Kidney epithelial cell (primary cell): Measurements from ENCODE around the gene RGL4. TPM values are rescaled to one million over a fixed set of nuclear protein-coding genes. Genes with fewer than 3 reads are reported as not detected.

Experiments
- DNase-seq: peaks from one replicate; pipeline ENCODE4 v3.0.0-alpha.2; 2010; ENCODE audit warnings: low read depth
- H3K27me3 ChIP-seq: 2 replicates; pipeline ENCODE4 v1.6.0; 2011; ENCODE audit warnings: low read length; ENCODE audit not compliant: control insufficient read depth, insufficient read depth
- H3K36me3 ChIP-seq: 2 replicates; pipeline ENCODE4 v1.5.1; 2011; ENCODE audit warnings: low read length; ENCODE audit not compliant: control insufficient read depth, insufficient read depth
- H3K4me3 ChIP-seq: 2 replicates; pipeline ENCODE4 v1.5.1; 2011; ENCODE audit warnings: low read depth, mild to moderate bottlenecking, control low read depth, low read length
- total RNA-seq: library from RNA; depleted of rRNA; stranded (reverse); fragments of >200 nt; gene quantifications from 2 replicates; pipeline ENCODE4 v1.2.3, GENCODE V29; 2015
- TF ChIP-seq, protein P1 (sequence below): IDR thresholded peaks from 2 replicates; pipeline ENCODE4 v1.5.1; 2011; ENCODE audit warnings: mild to moderate bottlenecking, moderate library complexity, low read length, control low read depth, inconsistent platforms; ENCODE audit not compliant: insufficient read depth, poor library complexity, severe bottlenecking

The RGL4 gene
- total RNA-seq, 1 donor from 2014 or later: not detected

DNA sequence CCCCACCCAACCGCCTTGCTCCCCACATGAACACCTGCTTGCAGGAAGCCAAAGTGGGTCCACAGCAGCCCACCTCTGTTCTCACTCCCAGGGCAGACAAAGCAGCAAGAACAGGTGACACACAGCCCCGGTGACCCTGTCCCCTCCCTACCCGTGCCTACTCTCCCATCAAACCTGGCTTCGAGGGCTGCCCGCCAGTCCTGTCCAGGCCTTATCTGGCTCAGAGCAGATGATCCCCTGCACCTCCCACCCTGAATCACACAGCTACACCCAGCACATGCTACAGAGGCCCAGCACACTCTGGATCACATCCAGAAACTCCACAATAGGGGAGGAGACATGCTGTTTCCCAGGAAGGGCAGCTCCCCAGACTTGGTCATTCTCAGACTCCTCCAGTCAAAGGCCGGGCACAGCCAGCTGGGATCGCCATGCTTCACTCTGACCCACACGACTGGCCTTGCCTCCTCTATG, 6.2 kb upstream of the RGL4 start:
- Histone ChIP-seq H3K27me3 (no peaks in the 10 kb centered on the region), H3K4me3 (no peak overlapping the region), H3K36me3 (no peaks in the 10 kb centered on the region)
- DNase-seq: no peak
- TF ChIP-seq, protein P1, sequence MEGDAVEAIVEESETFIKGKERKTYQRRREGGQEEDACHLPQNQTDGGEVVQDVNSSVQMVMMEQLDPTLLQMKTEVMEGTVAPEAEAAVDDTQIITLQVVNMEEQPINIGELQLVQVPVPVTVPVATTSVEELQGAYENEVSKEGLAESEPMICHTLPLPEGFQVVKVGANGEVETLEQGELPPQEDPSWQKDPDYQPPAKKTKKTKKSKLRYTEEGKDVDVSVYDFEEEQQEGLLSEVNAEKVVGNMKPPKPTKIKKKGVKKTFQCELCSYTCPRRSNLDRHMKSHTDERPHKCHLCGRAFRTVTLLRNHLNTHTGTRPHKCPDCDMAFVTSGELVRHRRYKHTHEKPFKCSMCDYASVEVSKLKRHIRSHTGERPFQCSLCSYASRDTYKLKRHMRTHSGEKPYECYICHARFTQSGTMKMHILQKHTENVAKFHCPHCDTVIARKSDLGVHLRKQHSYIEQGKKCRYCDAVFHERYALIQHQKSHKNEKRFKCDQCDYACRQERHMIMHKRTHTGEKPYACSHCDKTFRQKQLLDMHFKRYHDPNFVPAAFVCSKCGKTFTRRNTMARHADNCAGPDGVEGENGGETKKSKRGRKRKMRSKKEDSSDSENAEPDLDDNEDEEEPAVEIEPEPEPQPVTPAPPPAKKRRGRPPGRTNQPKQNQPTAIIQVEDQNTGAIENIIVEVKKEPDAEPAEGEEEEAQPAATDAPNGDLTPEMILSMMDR: no peak

DNA sequence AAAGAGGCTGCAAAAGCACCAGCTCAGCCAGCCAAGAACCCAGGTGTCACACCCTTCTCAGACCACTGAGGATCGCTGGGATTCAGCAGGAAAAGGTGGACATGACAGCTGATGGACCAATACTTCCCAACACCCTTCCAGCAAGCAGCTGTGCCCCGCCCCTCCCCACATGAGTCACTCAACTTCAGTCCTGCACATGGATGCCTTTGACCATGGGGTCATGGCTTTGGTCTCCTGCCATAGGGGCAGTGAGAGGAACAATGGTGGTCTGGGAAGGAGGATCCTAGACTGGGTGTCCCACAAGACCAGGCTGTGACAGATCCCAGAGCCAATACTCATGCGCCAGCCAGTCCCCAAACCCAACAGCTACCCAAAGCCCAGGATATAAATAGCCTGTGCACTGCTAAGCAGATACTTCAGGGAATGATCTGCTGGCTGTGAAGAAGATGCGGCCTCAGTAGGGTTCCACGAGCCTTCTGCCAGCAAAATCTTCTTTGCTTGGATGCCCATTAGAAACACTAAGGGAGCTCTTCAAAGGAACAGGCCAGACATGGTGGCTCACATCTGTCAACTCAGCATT, 5.5 kb upstream of the RGL4 start:
- no peaks in the 10 kb centered on the region for H3K36me3 ChIP-seq
- H3K27me3 ChIP-seq: no peaks in the 10 kb centered on the region
- DNase-seq: no peak
- TF ChIP-seq, protein P1: no peak
- no peak overlapping the region for H3K4me3 ChIP-seq

DNA sequence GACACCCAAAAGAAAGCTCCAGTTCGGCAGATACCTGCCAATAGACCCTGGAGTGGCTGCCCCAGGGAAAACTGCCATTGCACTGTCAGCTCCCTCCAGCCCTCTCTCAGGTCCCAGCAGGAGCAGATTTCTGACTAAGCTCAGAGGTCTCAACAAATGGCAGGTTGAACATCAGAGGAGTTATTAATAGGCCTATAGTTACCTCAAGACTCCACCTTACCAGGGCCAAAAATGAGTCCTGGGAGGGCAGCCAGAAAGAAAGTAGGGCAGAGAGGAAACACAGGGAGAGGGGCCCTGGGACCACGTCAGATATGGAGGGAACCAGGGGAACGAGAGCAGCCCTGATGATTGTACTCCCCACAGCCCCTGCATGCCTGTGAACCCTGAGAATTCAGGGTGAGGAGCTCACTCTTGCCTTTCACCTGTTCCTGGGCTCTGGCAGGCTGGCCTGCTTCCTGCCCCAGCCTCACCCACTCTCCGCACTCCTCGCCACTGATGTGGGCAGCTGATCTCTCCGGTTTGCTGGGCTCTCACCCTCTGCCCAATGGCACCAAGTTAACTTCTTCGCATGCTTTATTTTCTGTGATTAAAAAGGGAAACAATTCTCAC, 4.3 kb upstream of the RGL4 start:
- no peaks in the 10 kb centered on the region for H3K36me3 ChIP-seq
- no peak for DNase-seq
- TF ChIP-seq, protein P1: no peak
- H3K4me3 ChIP-seq: no peak overlapping the region
- H3K27me3 ChIP-seq: no peaks in the 10 kb centered on the region

DNA sequence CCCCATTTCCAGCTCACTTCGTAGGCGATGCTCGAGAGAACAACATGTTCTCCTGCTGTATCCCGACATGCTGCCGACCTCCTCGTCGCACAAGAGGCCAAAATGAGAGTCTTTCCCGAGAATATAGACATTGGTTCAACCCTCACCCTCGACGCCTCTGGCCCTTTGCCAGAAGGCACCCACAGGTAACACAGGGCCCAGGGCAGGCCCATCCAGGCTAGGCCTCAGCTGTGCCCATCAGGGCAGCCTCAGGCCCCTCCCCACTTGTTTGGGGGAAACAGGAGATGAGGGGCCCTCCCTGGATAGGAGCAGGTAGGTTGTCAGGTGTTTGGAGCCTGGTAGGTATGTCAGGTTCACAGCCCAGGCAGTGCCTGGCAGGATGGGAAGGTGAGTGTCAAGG, 2.7 kb upstream of the RGL4 start:
- DNase-seq: no peak
- no peak overlapping the region for H3K4me3 ChIP-seq
- TF ChIP-seq, protein P1: no peak
- no peaks in the 10 kb centered on the region for H3K36me3 ChIP-seq
- H3K27me3 ChIP-seq: no peaks in the 10 kb centered on the region

DNA sequence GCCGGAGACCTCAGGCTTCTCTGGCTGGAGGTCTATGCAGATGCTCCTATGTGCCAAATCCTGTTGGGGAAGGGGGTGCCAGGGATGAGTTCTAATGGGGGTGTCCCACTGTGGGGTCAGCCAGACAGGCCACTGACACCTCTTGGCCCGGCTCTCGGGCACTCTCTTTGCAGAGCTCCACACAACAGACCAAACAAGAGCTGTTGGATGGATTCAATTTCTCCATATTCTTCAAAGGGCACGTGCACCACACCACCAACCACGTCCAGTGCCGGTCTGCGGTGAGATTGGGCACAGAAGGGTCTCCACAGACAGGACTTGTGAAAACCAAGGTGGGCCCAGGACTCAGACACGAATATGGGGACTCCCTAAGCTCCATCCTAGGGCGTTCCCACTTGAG, 2.2 kb upstream of the RGL4 start:
- TF ChIP-seq, protein P1: no peak
- Histone ChIP-seq H3K36me3 (no peaks in the 10 kb centered on the region), H3K4me3 (no peak overlapping the region), H3K27me3 (no peaks in the 10 kb centered on the region)
- no peak for DNase-seq

DNA sequence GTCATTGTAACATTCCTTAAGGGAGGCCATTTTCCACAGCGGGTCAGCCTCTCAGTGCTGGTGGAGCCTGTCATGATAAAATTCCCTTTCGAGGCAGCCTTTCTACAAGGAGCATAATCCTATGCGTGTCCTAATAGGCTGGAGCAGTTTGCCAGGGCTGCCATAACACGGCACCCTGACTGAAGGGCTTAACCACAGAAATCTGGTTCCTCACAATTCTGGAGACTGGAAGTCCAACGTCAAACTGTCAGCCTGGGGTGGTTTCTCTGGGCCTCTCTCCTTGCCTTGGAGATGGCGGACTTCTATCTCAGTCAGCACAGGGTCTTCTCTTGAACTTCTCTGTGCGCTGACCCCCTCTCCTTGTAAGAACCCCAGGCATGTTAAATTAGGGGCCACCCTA, 1.4 kb upstream of the RGL4 start:
- TF ChIP-seq, protein P1: no peak
- DNase-seq: no peak

More for the DNA sequence above, 1.4 kb upstream of the RGL4 start:
- Histone ChIP-seq H3K36me3 (no peaks in the 10 kb centered on the region), H3K4me3 (no peak overlapping the region), H3K27me3 (no peaks in the 10 kb centered on the region)
